ENCODE data around the gene CARM1. TPM values are rescaled to one million over a fixed set of nuclear protein-coding genes. Genes with fewer than 3 reads are reported as not detected.
"Not testable (repeated sequence)": the region's sequence is repeated elsewhere in the genome, so short reads cannot be mapped to it uniquely, and the experiment has no call there.

The CARM1 gene
- polyA plus RNA-seq, 3 donors = 40.8 to 56.5 (median 46.2) TPM

DNA sequence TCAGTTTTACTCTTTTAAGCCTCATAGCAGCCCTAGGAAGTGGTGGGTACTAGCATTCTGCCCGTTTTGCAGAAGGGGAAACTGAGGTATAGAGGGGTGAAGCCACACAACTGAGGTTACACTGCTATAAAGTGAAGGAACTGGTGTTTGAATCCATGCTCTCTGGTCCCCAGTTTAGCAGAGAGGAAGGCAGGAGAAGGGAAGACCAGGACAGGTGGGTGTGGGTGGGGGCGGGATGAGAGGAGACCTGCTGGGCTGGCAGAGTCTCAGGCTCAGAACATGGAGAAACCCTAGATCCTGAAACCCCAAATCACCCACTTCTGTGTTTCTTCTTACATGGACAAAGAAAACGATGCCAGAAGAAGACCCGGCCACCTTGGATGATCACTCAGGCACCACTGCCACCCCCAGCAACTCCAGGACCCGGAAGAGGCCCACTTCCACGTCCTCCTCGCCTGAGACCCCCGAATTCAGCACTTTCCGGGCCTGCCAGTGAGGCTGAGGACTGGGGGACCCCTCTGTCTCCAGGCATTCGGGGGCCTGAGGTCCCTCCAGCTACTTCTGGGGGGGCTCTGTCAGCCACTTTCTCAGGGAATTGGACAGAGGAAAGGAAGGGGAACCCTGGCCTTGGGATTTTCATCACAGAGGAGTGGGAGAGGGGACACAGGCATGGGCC is 2.3 kb upstream of the CARM1 start:
- no peak for DNase-seq (ENCODE audit: extremely low read depth in 1 of 11, low read depth in 9 of 11, low spot score in 4 of 11)

DNA sequence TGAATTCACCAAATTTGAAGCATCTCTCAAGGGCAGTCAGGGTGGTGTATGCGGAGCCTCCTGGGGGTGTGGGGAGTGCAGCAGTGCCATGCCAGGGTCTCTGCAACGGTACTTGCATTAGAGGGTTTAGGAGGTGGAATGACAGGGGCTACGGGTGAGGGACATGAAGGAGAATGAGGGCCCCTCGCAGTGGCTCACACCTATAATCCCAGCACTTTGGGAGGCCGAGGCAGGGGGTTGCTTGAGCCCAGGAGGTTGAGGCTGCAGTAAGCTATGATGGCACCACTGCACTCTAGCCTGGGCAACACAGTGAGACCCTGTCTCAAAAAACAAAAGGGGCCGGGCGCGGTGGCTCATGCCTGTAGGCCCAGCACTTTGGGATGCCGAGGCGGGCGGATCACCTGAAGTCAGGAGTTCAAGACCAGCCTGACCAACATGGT is 1.5 kb upstream of the CARM1 start:
- DNase-seq (ENCODE audit: extremely low read depth in 1 of 11, low read depth in 9 of 11, low spot score in 4 of 11) = not testable (repeated sequence)

DNA sequence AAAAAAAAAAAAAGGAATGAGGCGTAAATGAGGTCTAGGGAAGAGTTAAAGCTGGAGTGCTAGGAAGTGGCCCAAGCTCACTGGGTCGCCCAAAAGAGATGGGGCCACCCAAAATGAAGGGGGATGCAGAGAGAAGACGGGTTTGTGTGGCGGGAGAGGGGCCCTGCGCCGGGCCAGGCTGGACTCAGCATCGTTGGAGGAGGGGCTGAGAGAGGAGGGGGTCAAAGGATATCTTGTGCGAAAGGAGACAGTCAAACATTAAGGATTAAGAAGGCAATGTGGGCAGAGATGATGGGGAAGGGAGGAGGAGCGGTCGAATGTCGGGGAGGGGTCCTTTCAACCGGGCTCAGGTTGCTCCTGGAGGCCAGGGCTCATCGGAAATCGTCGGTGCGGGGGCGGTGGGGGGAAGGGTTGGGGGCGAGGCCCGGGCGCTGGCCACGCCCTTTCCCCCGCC is 825 bp upstream of the CARM1 start:
- DNase-seq (ENCODE audit: extremely low read depth in 1 of 11, low read depth in 9 of 11, low spot score in 4 of 11) = peak in 2 of 11 donors; percentile 65 to 73

DNA sequence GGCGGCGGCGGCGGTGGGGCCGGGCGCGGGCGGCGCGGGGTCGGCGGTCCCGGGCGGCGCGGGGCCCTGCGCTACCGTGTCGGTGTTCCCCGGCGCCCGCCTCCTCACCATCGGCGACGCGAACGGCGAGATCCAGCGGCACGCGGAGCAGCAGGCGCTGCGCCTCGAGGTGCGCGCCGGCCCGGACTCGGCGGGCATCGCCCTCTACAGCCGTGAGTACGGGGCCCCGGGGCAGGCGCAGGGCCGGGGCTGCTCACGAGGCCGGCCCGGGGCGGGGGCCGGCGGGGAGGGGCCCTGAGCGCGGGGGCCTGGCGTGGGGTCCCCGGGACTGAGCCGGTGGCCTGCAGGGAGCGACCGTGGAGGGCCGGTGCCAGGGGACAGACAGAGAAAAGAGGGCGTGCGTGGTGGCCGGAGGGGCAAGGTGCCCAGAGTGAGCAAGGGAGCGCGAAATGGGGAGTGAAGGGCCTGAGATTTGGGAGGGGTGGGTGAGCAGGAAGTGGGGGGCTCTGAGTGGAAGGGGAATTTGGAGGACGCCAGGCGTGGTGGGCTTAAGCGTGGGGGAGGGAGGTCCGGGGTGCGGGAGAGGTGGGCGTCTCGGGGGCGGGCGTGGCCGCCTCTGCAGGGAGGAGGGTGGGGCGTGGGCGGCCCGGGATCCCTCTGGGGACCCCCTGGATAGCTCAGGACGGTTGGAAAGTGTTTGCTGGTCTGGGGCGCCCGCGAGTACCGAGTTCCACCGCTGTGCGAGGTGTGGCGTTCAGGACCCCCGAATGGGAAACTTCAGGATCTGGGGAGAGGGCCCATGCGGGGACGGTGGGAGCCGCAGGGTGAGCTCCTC is 575 bp downstream of the CARM1 start:
- DNase-seq (ENCODE audit: extremely low read depth in 1 of 11, low read depth in 9 of 11, low spot score in 4 of 11) = no peak

DNA sequence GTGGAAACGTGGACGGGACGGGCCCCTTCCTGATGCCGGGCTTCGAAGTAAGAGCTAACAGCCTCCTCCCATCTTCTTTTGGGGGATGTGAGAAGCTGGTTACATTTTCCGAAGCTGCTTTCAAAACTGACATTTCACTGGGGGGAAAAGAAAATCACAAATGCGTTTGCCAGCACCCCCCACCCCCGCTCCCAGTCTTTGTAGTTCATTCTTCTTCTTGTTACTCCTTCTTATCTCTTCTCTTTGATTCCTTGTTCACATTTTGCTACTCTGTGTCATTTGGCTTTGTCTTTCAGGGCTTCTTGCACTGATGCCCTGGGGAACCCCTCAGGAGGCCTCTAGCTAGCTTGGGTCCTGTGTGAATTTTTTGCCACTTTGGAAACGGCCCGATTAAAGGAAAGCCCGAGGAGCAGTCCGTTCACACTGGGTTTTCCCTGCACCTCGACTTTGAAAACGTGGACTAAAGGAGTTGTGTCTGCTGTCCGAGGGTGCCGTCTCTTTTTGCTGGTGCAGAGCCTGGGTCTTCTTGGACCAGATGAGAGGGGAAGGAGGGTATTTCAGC is 1.3 kb downstream of the CARM1 start:
- DNase-seq (ENCODE audit: extremely low read depth in 1 of 11, low read depth in 9 of 11, low spot score in 4 of 11) = no peak

DNA sequence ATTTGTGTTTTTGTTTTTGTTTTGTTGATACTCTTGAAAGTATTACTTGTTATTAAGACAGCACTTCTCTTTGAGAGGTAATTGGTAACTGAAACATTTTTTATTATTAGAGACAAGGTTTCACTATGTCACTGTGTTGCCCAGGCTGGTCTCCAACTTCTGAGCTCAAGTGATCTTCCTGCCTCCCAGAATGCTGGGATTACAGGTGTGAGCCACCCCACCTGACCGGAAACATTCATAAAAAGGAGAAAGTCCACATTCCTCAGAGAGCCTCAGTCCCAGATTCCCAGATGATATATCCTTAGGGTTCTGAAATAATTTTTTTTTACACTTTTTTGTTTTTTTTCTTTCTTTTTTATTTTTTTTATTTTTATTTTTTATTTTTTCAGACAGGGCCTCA is 2.7 kb downstream of the CARM1 start:
- no peak for DNase-seq (ENCODE audit: extremely low read depth in 1 of 11, low read depth in 9 of 11, low spot score in 4 of 11)

DNA sequence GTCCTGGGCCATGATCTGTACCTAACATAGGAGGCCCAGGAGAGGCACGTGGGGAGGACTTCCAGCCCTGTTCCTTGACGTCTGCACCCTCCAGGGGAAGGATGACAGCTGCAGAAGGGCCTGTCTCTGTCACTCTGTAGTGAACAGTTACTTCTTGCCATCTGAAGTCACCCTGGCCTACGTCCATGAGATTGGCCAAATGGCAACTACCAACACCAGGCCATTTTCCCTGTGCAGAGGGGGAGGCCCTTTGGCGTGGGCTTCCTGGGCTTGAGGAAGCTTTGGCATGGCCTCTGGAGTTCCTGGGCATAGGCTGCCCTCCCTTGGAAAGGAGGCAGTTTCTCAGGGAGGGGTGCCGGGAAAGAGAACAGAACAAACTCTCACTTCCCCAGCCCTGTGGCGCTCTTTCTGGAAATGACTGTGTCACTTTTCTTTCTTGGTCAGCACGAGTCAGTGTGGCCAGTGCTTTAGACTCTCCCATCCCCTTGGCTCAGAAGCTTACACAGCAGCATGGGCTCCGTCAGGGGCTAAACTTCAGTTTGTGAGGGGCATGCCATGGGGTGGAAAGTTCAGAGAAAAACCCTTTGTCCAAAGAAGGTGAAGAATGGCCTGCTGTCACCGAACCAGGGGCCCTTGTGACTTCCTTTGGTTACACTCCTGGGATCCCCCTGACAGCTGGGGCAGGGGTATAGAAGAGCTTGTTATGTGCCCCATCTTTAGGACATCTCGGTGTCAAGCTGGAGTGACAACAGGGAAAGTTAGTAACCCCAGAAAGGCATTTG is 5.3 kb downstream of the CARM1 start:
- no peak for DNase-seq (ENCODE audit: extremely low read depth in 1 of 11, low read depth in 9 of 11, low spot score in 4 of 11)

DNA sequence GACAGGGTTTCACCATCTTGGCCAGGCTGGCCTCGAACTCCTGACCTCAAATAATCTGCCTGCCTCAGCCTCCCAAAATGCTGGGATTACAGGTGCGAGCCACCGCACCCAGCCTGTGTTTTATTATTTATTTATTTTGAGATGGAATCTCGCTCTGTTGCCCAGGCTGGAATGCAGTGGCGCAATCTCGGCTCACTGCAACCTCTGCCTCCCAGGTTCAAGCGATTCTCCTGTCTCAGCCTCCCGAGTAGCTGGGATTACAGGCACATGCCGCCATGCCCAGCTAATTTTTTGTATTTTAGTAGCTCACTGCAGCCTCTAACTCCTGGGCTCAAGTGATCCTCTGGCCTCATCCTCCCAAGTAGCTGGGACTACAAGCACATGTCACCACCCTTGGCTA is 6.3 kb downstream of the CARM1 start:
- DNase-seq (ENCODE audit: extremely low read depth in 1 of 11, low read depth in 9 of 11, low spot score in 4 of 11) = not testable (repeated sequence)

DNA sequence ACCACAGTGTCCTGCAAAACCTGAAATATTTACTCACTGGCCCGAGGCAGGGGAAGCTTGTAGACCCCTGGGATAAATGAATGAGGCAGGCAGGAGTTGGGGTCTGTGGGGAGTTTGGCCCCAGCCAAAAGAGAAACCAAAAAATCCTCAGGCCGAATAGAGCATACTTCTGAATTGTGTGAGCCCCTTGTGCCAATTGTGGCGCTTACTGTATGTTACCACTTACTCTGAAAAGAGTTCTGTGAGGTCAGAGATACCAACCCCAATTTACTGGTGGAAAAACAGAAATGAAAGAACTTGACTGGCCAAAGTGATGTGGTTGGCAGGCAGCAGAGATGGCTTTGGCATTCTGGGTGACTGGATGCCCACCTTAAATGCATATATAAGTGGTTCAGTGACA is 6.9 kb downstream of the CARM1 start:
- no peak for DNase-seq (ENCODE audit: extremely low read depth in 1 of 11, low read depth in 9 of 11, low spot score in 4 of 11)

DNA sequence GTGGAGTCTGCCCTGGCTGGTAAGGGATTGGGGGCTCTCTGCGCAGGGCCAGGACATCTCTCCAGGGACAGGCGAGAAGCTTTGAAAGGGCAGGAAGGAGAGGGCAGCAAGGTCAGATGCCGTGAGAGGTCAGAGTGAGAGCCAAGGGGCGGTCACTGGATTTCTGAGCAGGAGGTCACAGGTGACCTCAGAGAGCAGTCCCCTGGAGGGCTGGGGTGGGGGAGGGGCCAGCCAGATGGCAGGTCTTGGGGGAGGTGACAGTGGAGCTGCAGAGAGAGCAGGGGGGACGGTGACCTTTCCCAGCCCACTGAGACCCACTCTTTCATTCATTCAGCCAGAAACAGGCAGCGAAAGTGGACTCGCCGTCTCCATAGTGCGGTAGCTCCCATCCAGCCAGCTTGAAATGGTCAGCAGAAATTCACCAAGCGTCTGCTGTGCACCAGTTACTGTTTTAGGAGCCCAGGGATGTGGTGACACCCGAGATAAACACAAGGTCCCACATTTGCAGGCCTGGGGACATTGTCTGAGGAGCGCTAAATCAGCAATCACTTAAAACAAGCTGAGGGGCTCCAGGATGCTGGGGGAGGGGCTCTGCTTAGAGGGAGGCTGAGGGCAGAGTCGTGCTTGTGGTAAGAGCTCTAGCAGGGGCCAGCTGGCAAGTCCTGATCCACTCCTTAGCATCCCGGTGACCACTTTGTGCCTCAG is 10.2 kb downstream of the CARM1 start:
- no peak for DNase-seq (ENCODE audit: extremely low read depth in 1 of 11, low read depth in 9 of 11, low spot score in 4 of 11)

DNA sequence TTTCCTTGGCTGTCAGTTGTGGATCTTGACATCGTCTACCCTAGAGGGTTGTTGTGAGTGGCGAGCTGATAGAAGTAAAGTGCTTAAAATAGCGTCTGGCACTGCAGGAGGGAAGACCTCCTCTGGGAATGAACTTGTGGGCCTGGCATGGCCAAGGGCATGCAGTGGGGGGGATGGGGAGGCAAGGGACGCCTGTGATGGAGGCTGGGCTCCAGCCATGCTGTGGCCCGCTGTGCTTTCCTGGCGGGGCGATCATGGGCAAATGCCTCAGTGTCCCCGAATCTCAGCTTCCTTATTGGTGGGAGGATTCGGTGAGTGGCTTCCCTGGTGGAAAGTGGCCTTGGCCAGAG is 10.7 kb downstream of the CARM1 start:
- no peak for DNase-seq (ENCODE audit: extremely low read depth in 1 of 11, low read depth in 9 of 11, low spot score in 4 of 11)

DNA sequence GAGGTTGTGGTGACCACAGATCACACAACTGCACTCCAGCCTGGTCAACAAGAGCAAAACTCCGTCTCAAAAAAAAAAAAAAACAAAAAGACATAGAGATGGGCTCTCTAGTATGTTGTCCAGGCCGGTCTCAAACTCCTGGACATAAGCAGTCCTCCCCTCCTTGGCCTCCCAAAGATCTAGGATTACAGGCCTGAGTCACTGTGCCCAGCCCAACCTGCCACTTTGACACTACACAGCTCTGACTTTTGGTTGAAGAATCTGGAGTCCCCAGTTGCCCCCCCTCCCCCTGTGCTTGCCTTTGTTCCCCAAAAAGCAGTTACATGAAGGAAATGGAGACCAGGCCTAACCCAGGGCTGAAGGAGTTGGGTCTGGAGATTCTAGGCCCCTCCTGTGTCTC is 12.9 kb downstream of the CARM1 start:
- no peak for DNase-seq (ENCODE audit: extremely low read depth in 1 of 11, low read depth in 9 of 11, low spot score in 4 of 11)

DNA sequence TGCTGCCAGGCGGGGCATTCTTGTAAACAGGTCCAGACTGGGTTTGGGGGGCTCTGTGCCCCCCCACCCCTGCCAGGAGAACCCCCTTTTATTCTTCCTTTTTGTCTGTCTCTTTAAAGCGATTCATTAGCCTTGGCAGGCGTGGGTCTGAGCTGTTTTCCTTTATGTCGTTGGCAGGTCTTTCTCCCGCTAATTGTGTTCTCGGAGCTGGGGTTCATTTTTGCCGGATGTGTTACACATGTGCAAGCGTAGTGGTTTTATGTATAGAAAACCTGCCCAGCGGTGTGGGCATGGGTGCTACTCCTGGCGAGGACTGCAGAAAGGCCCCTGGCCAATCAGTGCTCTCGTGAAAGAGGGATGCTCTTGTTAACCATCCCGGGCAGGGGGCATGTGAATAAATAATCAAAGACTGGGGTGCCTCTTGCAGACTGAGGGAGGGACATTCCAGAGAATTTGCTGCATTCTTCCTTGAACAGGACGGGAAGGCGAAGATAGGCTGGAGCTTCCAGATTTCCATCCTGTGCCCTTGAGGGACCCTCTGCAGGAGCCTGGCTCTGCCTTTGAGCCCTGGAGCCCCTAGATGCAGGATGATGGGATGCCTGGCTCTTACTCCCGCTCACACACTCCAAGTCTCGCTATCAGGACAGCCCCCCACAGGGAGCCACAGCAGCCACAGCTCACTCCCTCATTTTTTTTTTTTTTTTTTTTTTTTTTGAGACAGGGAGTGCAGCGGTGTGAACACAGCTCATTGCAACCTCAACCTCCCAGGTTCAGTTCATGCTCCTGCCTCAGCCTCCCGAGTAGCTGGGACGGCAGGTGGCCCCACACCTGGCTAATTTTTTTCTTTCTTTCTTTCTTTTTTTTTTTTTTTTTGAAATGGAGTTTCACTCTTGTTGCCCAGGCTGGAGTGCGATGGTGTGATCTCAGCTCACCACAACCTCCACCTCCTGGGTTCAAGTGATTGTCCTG is 14.1 kb downstream of the CARM1 start:
- no peak for DNase-seq (ENCODE audit: extremely low read depth in 1 of 11, low read depth in 9 of 11, low spot score in 4 of 11)

DNA sequence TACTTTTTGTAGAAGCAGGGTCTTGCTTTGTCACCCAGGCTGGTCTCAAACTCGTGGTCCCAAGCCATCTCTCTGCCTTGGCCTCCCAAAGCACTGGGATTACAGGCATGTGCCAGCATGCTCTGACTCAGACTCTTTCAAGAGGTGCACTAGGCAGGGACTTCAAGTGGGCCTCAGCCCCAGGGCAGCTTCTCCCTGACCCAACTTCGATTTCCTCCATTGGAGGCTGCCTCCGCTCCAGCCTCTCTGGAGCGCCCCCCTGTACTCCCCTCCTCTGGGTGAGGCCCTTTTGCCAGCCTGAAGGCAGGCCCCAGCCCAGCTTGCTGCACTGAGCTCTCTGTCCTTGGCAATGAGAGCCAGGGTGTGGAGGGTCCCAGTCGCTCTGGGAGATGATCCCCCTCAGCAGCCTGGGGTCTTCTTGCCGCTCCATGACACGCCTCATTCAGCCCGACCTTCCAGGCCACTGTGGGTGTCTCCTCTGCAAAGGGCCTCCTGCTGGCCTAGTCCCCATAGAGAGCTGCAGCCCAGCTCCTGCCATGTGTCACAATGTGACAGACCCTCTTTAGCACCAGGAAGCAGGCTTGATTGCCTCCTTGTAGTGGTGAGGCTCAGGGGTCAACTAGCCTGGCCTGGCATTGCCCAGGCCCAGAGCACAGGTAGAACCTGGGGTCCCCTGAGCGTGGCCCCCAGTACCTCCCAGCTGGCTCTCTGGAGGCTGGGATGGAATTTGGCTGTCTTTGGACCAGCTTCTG is 16.4 kb downstream of the CARM1 start:
- DNase-seq (ENCODE audit: extremely low read depth in 1 of 11, low read depth in 9 of 11, low spot score in 4 of 11) = no peak

DNA sequence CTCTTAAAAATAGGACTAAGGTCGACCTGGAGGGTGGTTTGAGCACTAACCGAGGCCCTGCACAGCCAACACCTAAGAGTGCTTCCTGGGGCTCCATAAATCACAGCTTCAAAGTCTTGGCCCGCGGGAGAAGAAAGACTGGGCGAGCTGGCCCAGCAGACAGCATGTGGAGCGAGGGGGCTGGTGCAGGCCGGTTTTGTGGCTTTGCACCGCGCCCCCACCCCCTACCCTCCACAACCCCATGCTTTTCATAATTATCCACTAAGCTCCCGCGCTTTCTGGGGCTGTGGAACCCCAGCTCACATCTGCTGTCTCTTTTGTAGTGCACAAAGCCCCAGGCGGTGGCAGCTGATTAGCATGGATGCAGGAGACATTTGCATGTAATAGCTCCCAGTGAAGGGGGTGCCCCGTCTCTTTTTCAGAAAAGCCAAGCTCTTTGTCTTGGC is 17.1 kb downstream of the CARM1 start:
- no peak for DNase-seq (ENCODE audit: extremely low read depth in 1 of 11, low read depth in 9 of 11, low spot score in 4 of 11)

DNA sequence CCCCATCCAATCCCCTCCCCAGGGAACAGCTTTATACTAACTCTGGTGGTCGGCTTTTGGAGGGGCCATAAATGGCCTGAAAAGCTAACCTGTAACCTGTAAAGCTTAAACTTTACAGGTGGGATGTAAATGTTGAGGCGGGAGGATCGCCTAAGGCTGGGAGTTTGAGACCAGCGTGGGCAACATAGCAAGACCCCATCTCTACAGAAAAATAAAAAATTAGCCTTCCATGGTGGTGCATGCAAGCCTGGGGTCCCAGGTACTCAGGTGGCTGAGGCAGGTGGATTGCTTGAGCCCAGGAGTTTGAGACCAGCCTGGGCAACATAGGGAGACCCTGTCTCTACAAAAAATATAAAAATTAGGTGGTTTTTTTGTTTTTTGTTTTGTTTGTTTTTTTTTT is 18.5 kb downstream of the CARM1 start:
- DNase-seq (ENCODE audit: extremely low read depth in 1 of 11, low read depth in 9 of 11, low spot score in 4 of 11) = no peak
